GM12878 (cell line): ENCODE measurements around the gene MYO3B.
"Not testable (repeated sequence)": the region's sequence is repeated elsewhere in the genome, so short reads cannot be mapped to it uniquely, and the experiment has no call there.

Source experiments
- BACH1 ChIP-seq: fragments of 450-650 bp; IDR thresholded peaks from 2 replicates; pipeline ENCODE4 v1.6.1; 2017; ENCODE audit warnings: mild to moderate bottlenecking, borderline replicate concordance
- CHD1 ChIP-seq: IDR thresholded peaks from 2 replicates; pipeline ENCODE4 v1.6.1; 2012; ENCODE audit warnings: low read depth, low read length, improper control_type of control experiment

GRCh38 chr2:170279615-170280014 is 101.7 kb downstream of the MYO3B start:
- not testable (repeated sequence) for TF ChIP-seq CHD1, BACH1
